Neural cell (in vitro differentiated cells): ENCODE measurements around the gene FHAD1. TPM values are rescaled to one million over a fixed set of nuclear protein-coding genes. Genes with fewer than 3 reads are reported as not detected.

ENCODE experiments used
- H2AFZ ChIP-seq: fragments of 200-600, 300-800 bp; sonication (generic), shearing (Covaris generic); 2 replicates; pipeline ENCODE4 v1.6.0; 2014; ENCODE audit warnings: low read depth, mild to moderate bottlenecking, antibody characterized with exemption, low read length, moderate library complexity
- H3F3A ChIP-seq: fragments of 200-600 bp; shearing (Covaris generic); 2 replicates; pipeline ENCODE4 v1.6.1; 2016; ENCODE audit warnings: mild to moderate bottlenecking, moderate library complexity, mixed read lengths, antibody characterized with exemption, low read length; ENCODE audit not compliant: insufficient read depth, poor library complexity, severe bottlenecking
- H3K27ac ChIP-seq: fragments of 200-600, 300-800 bp; sonication (generic), shearing (Covaris generic); 2 replicates; pipeline ENCODE4 v1.5.1; 2014; ENCODE audit warnings: mild to moderate bottlenecking, low read length, moderate library complexity
- H3K27me3 ChIP-seq: fragments of 300-800, 200-600 bp; sonication (generic), shearing (Covaris generic); 2 replicates; pipeline ENCODE4 v1.6.0; 2014; ENCODE audit warnings: mild to moderate bottlenecking, low read depth, low read length, moderate library complexity; ENCODE audit not compliant: insufficient read depth
- H3K36me3 ChIP-seq: fragments of 300-800, 200-600 bp; sonication (generic), shearing (Covaris generic); 2 replicates; pipeline ENCODE4 v1.5.1; 2014; ENCODE audit warnings: mild to moderate bottlenecking, antibody characterized with exemption, low read length, moderate library complexity; ENCODE audit not compliant: insufficient read depth
- H3K4me2 ChIP-seq: fragments of 300-800, 200-600 bp; sonication (generic), shearing (Covaris generic); 2 replicates; pipeline ENCODE4 v1.6.0; 2014; ENCODE audit warnings: mild to moderate bottlenecking, low read length
- H3K4me3 ChIP-seq: fragments of 300-800, 200-600 bp; sonication (generic), shearing (Covaris generic); 2 replicates; pipeline ENCODE4 v1.5.1; 2014; ENCODE audit warnings: mild to moderate bottlenecking, low read length, moderate library complexity
- H3K79me2 ChIP-seq: fragments of 200-600 bp; shearing (Covaris generic); replicated peaks from 2 replicates; pipeline ENCODE4 v1.6.0; 2014; ENCODE audit warnings: mild to moderate bottlenecking, low read length, moderate library complexity; ENCODE audit not compliant: insufficient read depth
- H3K9ac ChIP-seq: fragments of 300-800, 200-600 bp; sonication (generic), shearing (Covaris generic); 2 replicates; pipeline ENCODE4 v1.6.1; 2016; ENCODE audit warnings: mild to moderate bottlenecking, low read length, mixed read lengths
- H3K9me2 ChIP-seq: fragments of 200-600 bp; shearing (Covaris generic); 2 replicates; pipeline ENCODE4 v1.6.1; 2016; ENCODE audit warnings: mild to moderate bottlenecking, low read length, mixed read lengths; ENCODE audit not compliant: insufficient read depth
- H3K9me3 ChIP-seq: fragments of 200-600, 300-800 bp; sonication (generic), shearing (Covaris generic); 2 replicates; pipeline ENCODE4 v1.6.1; 2016; ENCODE audit warnings: mild to moderate bottlenecking, mixed run types, low read length, moderate library complexity, mixed read lengths
- H4K20me1 ChIP-seq: fragments of 200-600 bp; shearing (Covaris generic); 2 replicates; pipeline ENCODE4 v1.6.1; 2016; ENCODE audit warnings: mild to moderate bottlenecking, mixed run types; ENCODE audit not compliant: insufficient read depth
- EP300 ChIP-seq: fragments of 450-650 bp; conservative IDR thresholded peaks from 2 replicates; pipeline ENCODE4 v1.6.1; 2014; ENCODE audit warnings: antibody characterized with exemption, mild to moderate bottlenecking, moderate library complexity; ENCODE audit not compliant: poor library complexity, severe bottlenecking
- EZH2 ChIP-seq: fragments of 200-600, 300-800 bp; shearing (Covaris generic), sonication (generic); IDR thresholded peaks from 2 replicates; pipeline ENCODE4 v1.6.1; 2014; ENCODE audit warnings: antibody characterized with exemption, low read length, borderline replicate concordance, mild to moderate bottlenecking; ENCODE audit not compliant: insufficient read depth, poor library complexity, severe bottlenecking
- MXI1 ChIP-seq: fragments of 450-650 bp; conservative IDR thresholded peaks from 2 replicates; pipeline ENCODE4 v1.6.1; 2014; ENCODE audit warnings: antibody characterized with exemption, mild to moderate bottlenecking; ENCODE audit not compliant: poor library complexity, severe bottlenecking
- POLR2AphosphoS5 ChIP-seq: IDR thresholded peaks from 2 replicates; pipeline ENCODE4 v1.6.1; 2012
- RAD21 ChIP-seq: fragments of 450-650 bp; conservative IDR thresholded peaks from 2 replicates; pipeline ENCODE4 v1.6.1; 2014; ENCODE audit warnings: antibody characterized with exemption, mild to moderate bottlenecking, moderate library complexity
- SMC3 ChIP-seq: fragments of 450-650 bp; conservative IDR thresholded peaks from 2 replicates; pipeline ENCODE4 v1.6.1; 2014; ENCODE audit warnings: antibody characterized with exemption, mild to moderate bottlenecking, moderate library complexity; ENCODE audit not compliant: poor library complexity
- TAF1 ChIP-seq: IDR thresholded peaks from 2 replicates; pipeline ENCODE4 v1.6.1; 2012; ENCODE audit warnings: low read depth
- polyA plus RNA-seq: library from polyadenylated mRNA; depleted of rRNA; stranded (reverse); fragments of >200 nt; gene quantifications from 2 replicates; pipeline ENCODE4 v1.2.3, GENCODE V29; 2014
- TF ChIP-seq, protein P1 (sequence below): fragments of 450-650 bp; IDR thresholded peaks from 2 replicates; pipeline ENCODE4 v1.5.1; 2014; ENCODE audit warnings: antibody characterized with exemption, mild to moderate bottlenecking, moderate library complexity; ENCODE audit not compliant: poor library complexity, severe bottlenecking
- TF ChIP-seq, protein P2 (sequence below): IDR thresholded peaks from 2 replicates; pipeline ENCODE4 v1.6.1; 2012; ENCODE audit warnings: borderline replicate concordance

The FHAD1 gene
- polyA plus RNA-seq, 1 donor from 2014 or later, result 0.46 TPM

DNA sequence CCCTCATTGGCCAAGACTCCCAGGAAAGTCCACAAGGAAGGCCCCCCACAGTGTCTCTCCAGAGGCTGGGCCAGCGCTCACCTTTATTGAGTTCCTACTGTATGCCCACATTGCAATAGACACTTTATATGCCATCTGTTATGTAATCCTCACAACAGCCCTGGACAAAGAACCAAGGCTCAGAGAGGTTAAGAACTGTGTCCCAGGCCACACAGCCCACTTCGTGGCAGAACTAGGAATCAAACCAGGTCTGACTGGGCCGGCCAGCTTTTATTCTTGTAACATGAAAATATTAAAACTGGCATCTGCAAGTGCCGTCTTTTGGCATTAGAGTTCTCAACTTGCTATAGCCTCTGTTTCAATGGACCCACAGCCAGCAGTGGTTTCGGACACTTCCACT, 195.7 kb downstream of the FHAD1 start:
- H3K27ac ChIP-seq, result no peak overlapping the region
- no peak overlapping the region for H2AFZ ChIP-seq
- H3K9me3 ChIP-seq, result no peaks in the 10 kb centered on the region
- no peaks in the 10 kb centered on the region for H4K20me1 ChIP-seq
- no peak overlapping the region for H3K4me3 ChIP-seq
- H3K9ac ChIP-seq, result no peak overlapping the region
- no peaks in the 10 kb centered on the region for H3K27me3 ChIP-seq
- no peaks in the 10 kb centered on the region for H3K9me2 ChIP-seq
- no peak overlapping the region for H3K4me2 ChIP-seq
- no peaks in the 10 kb centered on the region for H3K36me3 ChIP-seq
- no peaks in the 10 kb centered on the region for H3K79me2 ChIP-seq
- H3F3A ChIP-seq, result no peaks in the 10 kb centered on the region
- TF ChIP-seq, protein P1, sequence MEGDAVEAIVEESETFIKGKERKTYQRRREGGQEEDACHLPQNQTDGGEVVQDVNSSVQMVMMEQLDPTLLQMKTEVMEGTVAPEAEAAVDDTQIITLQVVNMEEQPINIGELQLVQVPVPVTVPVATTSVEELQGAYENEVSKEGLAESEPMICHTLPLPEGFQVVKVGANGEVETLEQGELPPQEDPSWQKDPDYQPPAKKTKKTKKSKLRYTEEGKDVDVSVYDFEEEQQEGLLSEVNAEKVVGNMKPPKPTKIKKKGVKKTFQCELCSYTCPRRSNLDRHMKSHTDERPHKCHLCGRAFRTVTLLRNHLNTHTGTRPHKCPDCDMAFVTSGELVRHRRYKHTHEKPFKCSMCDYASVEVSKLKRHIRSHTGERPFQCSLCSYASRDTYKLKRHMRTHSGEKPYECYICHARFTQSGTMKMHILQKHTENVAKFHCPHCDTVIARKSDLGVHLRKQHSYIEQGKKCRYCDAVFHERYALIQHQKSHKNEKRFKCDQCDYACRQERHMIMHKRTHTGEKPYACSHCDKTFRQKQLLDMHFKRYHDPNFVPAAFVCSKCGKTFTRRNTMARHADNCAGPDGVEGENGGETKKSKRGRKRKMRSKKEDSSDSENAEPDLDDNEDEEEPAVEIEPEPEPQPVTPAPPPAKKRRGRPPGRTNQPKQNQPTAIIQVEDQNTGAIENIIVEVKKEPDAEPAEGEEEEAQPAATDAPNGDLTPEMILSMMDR, result no peak
- no peak for TF ChIP-seq EP300
- TF ChIP-seq POLR2AphosphoS5, result no peak

DNA sequence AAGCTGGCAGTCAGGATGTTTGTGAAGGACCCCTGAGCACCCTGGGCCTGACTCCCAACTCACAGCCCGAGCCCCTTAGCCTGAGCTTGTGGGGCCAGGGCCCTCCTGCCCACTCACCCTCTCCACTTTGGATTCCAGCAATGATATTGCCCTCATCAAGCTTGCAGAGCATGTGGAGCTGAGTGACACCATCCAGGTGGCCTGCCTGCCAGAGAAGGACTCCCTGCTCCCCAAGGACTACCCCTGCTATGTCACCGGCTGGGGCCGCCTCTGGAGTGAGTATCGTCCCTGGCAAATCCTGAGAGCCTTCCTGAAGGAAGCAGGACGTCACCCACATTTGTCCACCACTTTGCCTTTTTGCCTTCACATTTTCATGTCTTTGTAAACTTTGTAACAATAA, 196.3 kb downstream of the FHAD1 start:
- H3K4me3 ChIP-seq, result no peak overlapping the region
- H3K9ac ChIP-seq, result no peak overlapping the region
- H4K20me1 ChIP-seq, result no peaks in the 10 kb centered on the region
- H3F3A ChIP-seq, result no peaks in the 10 kb centered on the region
- H3K27me3 ChIP-seq, result no peaks in the 10 kb centered on the region
- H3K9me2 ChIP-seq, result no peaks in the 10 kb centered on the region
- H3K27ac ChIP-seq, result no peak overlapping the region
- H3K36me3 ChIP-seq, result no peaks in the 10 kb centered on the region
- no peaks in the 10 kb centered on the region for H3K9me3 ChIP-seq
- no peak overlapping the region for H3K4me2 ChIP-seq
- no peak overlapping the region for H2AFZ ChIP-seq
- TF ChIP-seq EZH2, result no peak
- TF ChIP-seq, protein P1, result no peak
- no peak for TF ChIP-seq RAD21
- TF ChIP-seq EP300, result no peak
- TF ChIP-seq, protein P2, sequence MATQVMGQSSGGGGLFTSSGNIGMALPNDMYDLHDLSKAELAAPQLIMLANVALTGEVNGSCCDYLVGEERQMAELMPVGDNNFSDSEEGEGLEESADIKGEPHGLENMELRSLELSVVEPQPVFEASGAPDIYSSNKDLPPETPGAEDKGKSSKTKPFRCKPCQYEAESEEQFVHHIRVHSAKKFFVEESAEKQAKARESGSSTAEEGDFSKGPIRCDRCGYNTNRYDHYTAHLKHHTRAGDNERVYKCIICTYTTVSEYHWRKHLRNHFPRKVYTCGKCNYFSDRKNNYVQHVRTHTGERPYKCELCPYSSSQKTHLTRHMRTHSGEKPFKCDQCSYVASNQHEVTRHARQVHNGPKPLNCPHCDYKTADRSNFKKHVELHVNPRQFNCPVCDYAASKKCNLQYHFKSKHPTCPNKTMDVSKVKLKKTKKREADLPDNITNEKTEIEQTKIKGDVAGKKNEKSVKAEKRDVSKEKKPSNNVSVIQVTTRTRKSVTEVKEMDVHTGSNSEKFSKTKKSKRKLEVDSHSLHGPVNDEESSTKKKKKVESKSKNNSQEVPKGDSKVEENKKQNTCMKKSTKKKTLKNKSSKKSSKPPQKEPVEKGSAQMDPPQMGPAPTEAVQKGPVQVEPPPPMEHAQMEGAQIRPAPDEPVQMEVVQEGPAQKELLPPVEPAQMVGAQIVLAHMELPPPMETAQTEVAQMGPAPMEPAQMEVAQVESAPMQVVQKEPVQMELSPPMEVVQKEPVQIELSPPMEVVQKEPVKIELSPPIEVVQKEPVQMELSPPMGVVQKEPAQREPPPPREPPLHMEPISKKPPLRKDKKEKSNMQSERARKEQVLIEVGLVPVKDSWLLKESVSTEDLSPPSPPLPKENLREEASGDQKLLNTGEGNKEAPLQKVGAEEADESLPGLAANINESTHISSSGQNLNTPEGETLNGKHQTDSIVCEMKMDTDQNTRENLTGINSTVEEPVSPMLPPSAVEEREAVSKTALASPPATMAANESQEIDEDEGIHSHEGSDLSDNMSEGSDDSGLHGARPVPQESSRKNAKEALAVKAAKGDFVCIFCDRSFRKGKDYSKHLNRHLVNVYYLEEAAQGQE, result no peak
- TF ChIP-seq SMC3, result no peak
- no peak for TF ChIP-seq POLR2AphosphoS5
- TF ChIP-seq MXI1, result no peak
- no peak for TF ChIP-seq TAF1
- no peaks in the 10 kb centered on the region for H3K79me2 ChIP-seq
